IMR-90 (cell line): ENCODE measurements around the gene PAQR5. TPM values are rescaled to one million over a fixed set of nuclear protein-coding genes. Genes with fewer than 3 reads are reported as not detected.

Experiments
- ATAC-seq: fragments of 200-7000 bp; cut with Tn5 transposase; 2 replicates; pipeline ENCODE4 v1.9.1; 2020; ENCODE audit warnings: low read depth, mild to moderate bottlenecking, moderate library complexity
- BruUV-seq: library from RNA; stranded (reverse); fragments of 400-500 nt; replicated peaks from 2 replicates; lab custom pipeline; 2021; lab: Mats Ljungman, UMichigan
- CTCF ChIA-PET: fragments of 300-600 bp; formaldehyde crosslinking; extraction: SDS; loops from one replicate; lab custom pipeline; 2021; ENCODE audit warnings: antibody characterized with exemption; lab: Yijun Ruan, JAX
- POLR2A ChIA-PET: fragments of 300-600 bp; sonication (Branson Sonifier 250); formaldehyde crosslinking; loops from one replicate; lab custom pipeline; 2022; ENCODE audit warnings: antibody characterized with exemption; ENCODE audit not compliant: unreplicated experiment; lab: Charles Lee
- DNase-seq: peaks from one replicate; pipeline ENCODE4 v3.0.0; 2013
- H2AFZ ChIP-seq: replicated peaks from 2 replicates; pipeline ENCODE3; 2013; ENCODE audit warnings: low read length, mild to moderate bottlenecking; ENCODE audit not compliant: poor library complexity
- H2AK5ac ChIP-seq: 2 replicates; pipeline ENCODE4 v1.6.1; 2013; ENCODE audit warnings: low read depth, low read length, inconsistent platforms
- H2AK9ac ChIP-seq: replicated peaks from 2 replicates; pipeline ENCODE3; 2013; ENCODE audit warnings: mild to moderate bottlenecking, low read depth, low read length, moderate library complexity; ENCODE audit not compliant: poor library complexity
- H2BK120ac ChIP-seq: 2 replicates; pipeline ENCODE4 v1.6.1; 2013; ENCODE audit warnings: low read depth, low read length, inconsistent platforms
- H2BK15ac ChIP-seq: 3 replicates; pipeline ENCODE4 v1.6.1; 2013; ENCODE audit warnings: low read depth, low read length, inconsistent platforms
- H2BK20ac ChIP-seq: 2 replicates; pipeline ENCODE4 v1.6.1; 2013; ENCODE audit warnings: low read depth, mild to moderate bottlenecking, inconsistent platforms, low read length, moderate library complexity
- H2BK5ac ChIP-seq: 2 replicates; pipeline ENCODE4 v1.6.1; 2013; ENCODE audit warnings: mild to moderate bottlenecking, low read depth, low read length, inconsistent platforms; ENCODE audit not compliant: poor library complexity, severe bottlenecking
- H3K14ac ChIP-seq: replicated peaks from 2 replicates; pipeline ENCODE4 v1.6.1; 2013; ENCODE audit warnings: low read depth, low read length, inconsistent platforms
- H3K18ac ChIP-seq: 2 replicates; pipeline ENCODE4 v1.6.1; 2013; ENCODE audit warnings: low read depth, low read length, control low read depth
- H3K23ac ChIP-seq: 2 replicates; pipeline ENCODE4 v1.6.1; 2013; ENCODE audit warnings: low read depth, low read length, inconsistent platforms
- H3K27ac ChIP-seq: 2 replicates; pipeline ENCODE4 v1.5.1; 2013; ENCODE audit warnings: mild to moderate bottlenecking, control low read depth, low read length; ENCODE audit not compliant: insufficient read depth
- H3K27me3 ChIP-seq: 2 replicates; pipeline ENCODE4 v1.6.1; 2013; ENCODE audit warnings: low read length; ENCODE audit not compliant: control insufficient read depth, insufficient read depth
- H3K36me3 ChIP-seq: 2 replicates; pipeline ENCODE4 v1.6.1; 2013; ENCODE audit warnings: low read length, mixed read lengths; ENCODE audit not compliant: control insufficient read depth, insufficient read depth
- H3K4ac ChIP-seq: 2 replicates; pipeline ENCODE4 v1.6.1; 2013; ENCODE audit warnings: low read depth, low read length, inconsistent platforms
- H3K4me1 ChIP-seq: 2 replicates; pipeline ENCODE4 v1.6.1; 2013; ENCODE audit warnings: low read length, mixed read lengths; ENCODE audit not compliant: control insufficient read depth, insufficient read depth
- H3K4me2 ChIP-seq: 2 replicates; pipeline ENCODE4 v1.6.1; 2013; ENCODE audit warnings: low read depth, mild to moderate bottlenecking, control low read depth, low read length, moderate library complexity
- H3K4me3 ChIP-seq: 2 replicates; pipeline ENCODE4 v1.5.1; 2013; ENCODE audit warnings: low read depth, mild to moderate bottlenecking, control low read depth, low read length, moderate library complexity; ENCODE audit not compliant: insufficient read depth
- H3K56ac ChIP-seq: 2 replicates; pipeline ENCODE4 v1.6.1; 2013; ENCODE audit warnings: low read length, inconsistent platforms; ENCODE audit not compliant: insufficient read depth; ENCODE audit errors: extremely low read depth
- H3K79me1 ChIP-seq, 2 experiments: 2 replicates each; pipeline ENCODE4 v1.6.1; 2013; ENCODE audit warnings: low read length in 2 of 2, inconsistent platforms in 1 of 2, low read depth in 1 of 2
- H3K9ac ChIP-seq: 2 replicates; pipeline ENCODE4 v1.6.1; 2013; ENCODE audit warnings: low read depth, low read length, control low read depth
- H3K9me1 ChIP-seq: 2 replicates; pipeline ENCODE4 v1.6.1; 2013; ENCODE audit warnings: low read length, inconsistent platforms; ENCODE audit not compliant: insufficient read depth
- H3K9me3 ChIP-seq: 2 replicates; pipeline ENCODE4 v1.6.1; 2013; ENCODE audit warnings: low read length; ENCODE audit not compliant: control insufficient read depth, insufficient read depth
- H4K20me1 ChIP-seq: 2 replicates; pipeline ENCODE4 v1.6.1; 2013; ENCODE audit warnings: low read length, inconsistent platforms; ENCODE audit not compliant: insufficient read depth
- H4K5ac ChIP-seq: 2 replicates; pipeline ENCODE4 v1.6.1; 2013; ENCODE audit warnings: mild to moderate bottlenecking, low read depth, low read length, control low read depth
- H4K8ac ChIP-seq, 2 experiments: 2 replicates each; pipeline ENCODE4 v1.6.1; 2013; ENCODE audit warnings: low read depth in 2 of 2, low read length in 2 of 2, control low read depth in 1 of 2, inconsistent platforms in 1 of 2
- H4K91ac ChIP-seq: 2 replicates; pipeline ENCODE4 v1.6.1; 2013; ENCODE audit warnings: low read depth, low read length, inconsistent platforms; ENCODE audit not compliant: insufficient read depth
- CHD1 ChIP-seq: IDR thresholded peaks from 2 replicates; pipeline ENCODE4 v1.6.1; 2012; ENCODE audit warnings: low read depth, low read length, improper control_type of control experiment
- ELK1 ChIP-seq: fragments of 150-350 bp; IDR thresholded peaks from 2 replicates; pipeline ENCODE4 v1.6.1; 2016; ENCODE audit warnings: low read depth, mild to moderate bottlenecking, low read length, moderate library complexity, borderline replicate concordance
- FOS ChIP-seq: fragments of 150-350 bp; IDR thresholded peaks from 2 replicates; pipeline ENCODE4 v1.6.1; 2016; ENCODE audit warnings: low read depth, low read length
- MAFK ChIP-seq: IDR thresholded peaks from 2 replicates; pipeline ENCODE4 v1.6.1; 2012; ENCODE audit warnings: low read depth, low read length, improper control_type of control experiment
- MAZ ChIP-seq: IDR thresholded peaks from 2 replicates; pipeline ENCODE4 v1.6.1; 2012; ENCODE audit warnings: low read depth, mild to moderate bottlenecking, low read length, improper control_type of control experiment, moderate library complexity, borderline replicate concordance
- MXI1 ChIP-seq: IDR thresholded peaks from 2 replicates; pipeline ENCODE4 v1.6.1; 2012; ENCODE audit warnings: low read depth, mild to moderate bottlenecking, low read length, moderate library complexity, borderline replicate concordance
- RAD21 ChIP-seq: IDR thresholded peaks from 2 replicates; pipeline ENCODE4 v1.6.1; 2012; ENCODE audit warnings: low read length, improper control_type of control experiment
- SMC3 ChIP-seq: fragments of 150-350 bp; IDR thresholded peaks from 2 replicates; pipeline ENCODE4 v1.6.1; 2016; ENCODE audit warnings: low read depth, mild to moderate bottlenecking, antibody characterized with exemption, low read length, moderate library complexity
- USF2 ChIP-seq: fragments of 150-350 bp; IDR thresholded peaks from 2 replicates; pipeline ENCODE4 v1.6.1; 2017; ENCODE audit warnings: mild to moderate bottlenecking, antibody characterized with exemption, low read length, low read depth
- WGBS, 2 experiments: methylation state at CpG; one replicate each; pipeline versions ENCODE4 v1.1.5 to v1.1.7; 2013; ENCODE audit warnings: missing lambda C conversion rate in 2 of 2; ENCODE audit not compliant: insufficient read length in 1 of 2; ENCODE audit errors: extremely low coverage in 2 of 2; 5-methylcytosine and 5-hydroxymethylcytosine counted together
- dilution Hi-C: fragments of 300-500 bp; cut with HindIII; formaldehyde crosslinking; loops from one replicate; pipeline ENCODE4 v1.14.3; 2018; ENCODE audit warnings: low sequenced_read_pairs; ENCODE audit not compliant: unreplicated experiment
- in situ Hi-C: fragments of 300-500 bp; cut with MboI; formaldehyde crosslinking; loops from 3 replicates; pipeline ENCODE4 v1.14.3; 2019; ENCODE audit warnings: low sequenced_read_pairs, inconsistent platforms, mixed read lengths
- intact Hi-C: fragments of 100-400 bp; cut with micrococcal nuclease; formaldehyde crosslinking; loops from 2 replicates; pipeline ENCODE4 v1.10.0; 2022
- polyA plus RNA-seq, 3 experiments: library from polyadenylated mRNA; depleted of rRNA; stranded (reverse); fragments of >200 nt; gene quantifications; 2 replicates each; pipeline ENCODE4 v1.2.3, GENCODE V29; 2012; ENCODE audit warnings: low replicate concordance in 1 of 3
- total RNA-seq: library from RNA; depleted of rRNA; stranded (reverse); fragments of >200 nt; gene quantifications from 2 replicates; pipeline ENCODE4 v1.2.3, GENCODE V29; 2012

Gene PAQR5
- total and polyA plus RNA-seq, 2 of the 4 experiments (the other 2 are of a cell fraction), result 2.3 to 2.7 TPM

GRCh38 chr15:69328080-69328479, 29.4 kb downstream of the PAQR5 start:
- Histone ChIP-seq H2AK5ac (no peak overlapping the region), H4K20me1 (no peaks in the 10 kb centered on the region), H3K27ac (no peak overlapping the region), H3K14ac (no peak overlapping the region), H3K56ac (no peak overlapping the region), H2AK9ac (no peak overlapping the region), H2BK20ac (no peak overlapping the region), H3K9ac (no peak overlapping the region), H2AFZ (no peak overlapping the region), H2BK120ac (no peak overlapping the region), H3K9me3 (no peaks in the 10 kb centered on the region), H3K36me3 (no peaks in the 10 kb centered on the region), H2BK15ac (no peak overlapping the region), H4K91ac (no peak overlapping the region), H3K23ac (no peak overlapping the region), H2BK5ac (no peak overlapping the region), H3K18ac (no peak overlapping the region), H3K4ac (no peak overlapping the region), H3K4me1 (peaks cover 8% of the 10 kb centered on the region; the same call in 1 of the 2 replicates), H3K4me2 (no peak overlapping the region), H4K5ac (no peak overlapping the region), H4K8ac (no peak overlapping the region), H3K79me1 (no peaks in the 10 kb centered on the region), H3K27me3 (no peaks in the 10 kb centered on the region; the same call in 1 of the 2 replicates), H3K9me1 (no peaks in the 10 kb centered on the region), H3K4me3 (no peak overlapping the region)
- in situ Hi-C loops, result no loop called here
- ATAC-seq (no peak), DNase-seq (no peak)
- CTCF ChIA-PET, result interaction anchor here (0.6 kb wide), 1 partner anchor 182 kb away, joined by 3 read pairs; no protein-coding TSS in a partner anchor
- POLR2A ChIA-PET, result no interaction called here
- intact Hi-C loops, result no loop called here
- WGBS, 2 experiments, result no CpG with 5 or more reads among the region's 1 CpG
- BruUV-seq, result no TSS peak
- dilution Hi-C loops, result no loop called here
- TF ChIP-seq ELK1 (no peak), SMC3 (no peak), RAD21 (no peak), FOS (no peak), MAFK (no peak), MAZ (no peak), USF2 (no peak), MXI1 (no peak), CHD1 (no peak)
